Nephron progenitor cell (in vitro differentiated cells): ENCODE results near the gene ZDHHC7.
A peak's percentile ranks its signal among the peaks of the same experiment; 100 is the strongest.

ENCODE experiments used
- DNase-seq: peaks from one replicate; pipeline ENCODE4 v3.0.0; 2021
- H3K27ac Mint-ChIP-seq: 2 replicates; pipeline ENCODE4 v1.8.0; 2021; ENCODE audit warnings: mild to moderate bottlenecking, moderate library complexity, mixed read lengths
- H3K27me3 Mint-ChIP-seq: 2 replicates; pipeline ENCODE4 v1.8.0; 2021; ENCODE audit warnings: mild to moderate bottlenecking, low read depth, mixed read lengths; ENCODE audit not compliant: poor library complexity
- H3K36me3 Mint-ChIP-seq: 2 replicates; pipeline ENCODE4 v1.8.0; 2021; ENCODE audit warnings: low read depth, mixed read lengths
- H3K4me1 Mint-ChIP-seq: 2 replicates; pipeline ENCODE4 v1.8.0; 2021; ENCODE audit warnings: mixed read lengths
- H3K4me3 Mint-ChIP-seq: 2 replicates; pipeline ENCODE4 v1.8.0; 2021; ENCODE audit warnings: mild to moderate bottlenecking, moderate library complexity, mixed read lengths
- H3K9me3 Mint-ChIP-seq: 2 replicates; pipeline ENCODE4 v1.8.0; 2021; ENCODE audit warnings: mild to moderate bottlenecking, moderate library complexity, mixed read lengths
- TF ChIP-seq, protein P1 (sequence below): fragments of 200-600 bp; sonication (generic); IDR thresholded peaks from 2 replicates; pipeline ENCODE4 v1.5.0; 2021; ENCODE audit warnings: antibody characterized with exemption

The ZDHHC7 gene

GRCh38 chr16:85010446-85010930 is 847 bp downstream of the ZDHHC7 start:
- Mint-ChIP-seq H3K4me3 (peak overlapping the region; percentile 95), H3K36me3 (peaks cover 5% of the 10 kb centered on the region), H3K27me3 (peaks cover 8% of the 10 kb centered on the region)

GRCh38 chr16:85008271-85008670 is 3.1 kb downstream of the ZDHHC7 start:
- peaks cover 77% of the 10 kb centered on the region for H3K4me1 Mint-ChIP-seq
- no peaks in the 10 kb centered on the region for H3K9me3 Mint-ChIP-seq
- DNase-seq = no peak
- peaks cover 8% of the 10 kb centered on the region for H3K27me3 Mint-ChIP-seq
- TF ChIP-seq, protein P1, sequence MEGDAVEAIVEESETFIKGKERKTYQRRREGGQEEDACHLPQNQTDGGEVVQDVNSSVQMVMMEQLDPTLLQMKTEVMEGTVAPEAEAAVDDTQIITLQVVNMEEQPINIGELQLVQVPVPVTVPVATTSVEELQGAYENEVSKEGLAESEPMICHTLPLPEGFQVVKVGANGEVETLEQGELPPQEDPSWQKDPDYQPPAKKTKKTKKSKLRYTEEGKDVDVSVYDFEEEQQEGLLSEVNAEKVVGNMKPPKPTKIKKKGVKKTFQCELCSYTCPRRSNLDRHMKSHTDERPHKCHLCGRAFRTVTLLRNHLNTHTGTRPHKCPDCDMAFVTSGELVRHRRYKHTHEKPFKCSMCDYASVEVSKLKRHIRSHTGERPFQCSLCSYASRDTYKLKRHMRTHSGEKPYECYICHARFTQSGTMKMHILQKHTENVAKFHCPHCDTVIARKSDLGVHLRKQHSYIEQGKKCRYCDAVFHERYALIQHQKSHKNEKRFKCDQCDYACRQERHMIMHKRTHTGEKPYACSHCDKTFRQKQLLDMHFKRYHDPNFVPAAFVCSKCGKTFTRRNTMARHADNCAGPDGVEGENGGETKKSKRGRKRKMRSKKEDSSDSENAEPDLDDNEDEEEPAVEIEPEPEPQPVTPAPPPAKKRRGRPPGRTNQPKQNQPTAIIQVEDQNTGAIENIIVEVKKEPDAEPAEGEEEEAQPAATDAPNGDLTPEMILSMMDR = no peak
- H3K4me3 Mint-ChIP-seq = no peak overlapping the region
- H3K36me3 Mint-ChIP-seq = peaks cover 5% of the 10 kb centered on the region
- no peak overlapping the region for H3K27ac Mint-ChIP-seq

More at GRCh38 chr16:85010446-85010930, 847 bp downstream of the ZDHHC7 start:
- TF ChIP-seq, protein P1 = no peak
- Mint-ChIP-seq H3K27ac (peak overlapping the region; percentile 94), H3K4me1 (peaks cover 64% of the 10 kb centered on the region), H3K9me3 (no peaks in the 10 kb centered on the region)
- DNase-seq = no peak

- no peaks in the 10 kb centered on the region for H3K9me3 Mint-ChIP-seq
- H3K4me3 Mint-ChIP-seq = no peak overlapping the region
- DNase-seq = no peak
- TF ChIP-seq, protein P1 = no peak
- H3K27ac Mint-ChIP-seq = peak overlapping the region; percentile 21
- H3K4me1 Mint-ChIP-seq = peaks cover 83% of the 10 kb centered on the region
- peaks cover 8% of the 10 kb centered on the region for H3K27me3 Mint-ChIP-seq
- H3K36me3 Mint-ChIP-seq = peaks cover 5% of the 10 kb centered on the region
Measured at GRCh38 chr16:85007496-85008214, 3.7 kb downstream of the ZDHHC7 start.

DNA sequence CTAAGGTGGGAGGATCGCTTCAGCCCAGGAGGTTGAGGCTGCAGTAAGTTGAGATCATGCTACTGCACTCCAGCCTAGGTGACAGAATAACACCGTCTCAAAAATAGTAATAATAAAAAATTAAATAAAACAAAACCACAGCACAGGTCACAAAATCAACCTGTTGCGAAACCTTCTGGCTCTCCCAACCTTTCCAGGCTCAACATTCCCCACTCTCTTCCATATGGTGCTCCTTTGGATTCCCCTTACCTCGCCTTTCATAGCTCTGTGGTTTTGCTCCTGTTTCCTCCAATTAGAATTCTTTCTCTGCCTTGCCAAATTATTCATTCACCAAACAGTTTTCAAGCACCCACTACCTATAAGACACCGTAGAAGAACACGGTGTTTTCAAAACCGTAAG is 4.7 kb downstream of the ZDHHC7 start:
- Mint-ChIP-seq H3K9me3 (no peaks in the 10 kb centered on the region), H3K36me3 (peaks cover 5% of the 10 kb centered on the region), H3K27me3 (peaks cover 6% of the 10 kb centered on the region), H3K4me1 (peaks cover 84% of the 10 kb centered on the region), H3K27ac (no peak overlapping the region), H3K4me3 (no peak overlapping the region)
- no peak for DNase-seq
- TF ChIP-seq, protein P1 = no peak

DNA sequence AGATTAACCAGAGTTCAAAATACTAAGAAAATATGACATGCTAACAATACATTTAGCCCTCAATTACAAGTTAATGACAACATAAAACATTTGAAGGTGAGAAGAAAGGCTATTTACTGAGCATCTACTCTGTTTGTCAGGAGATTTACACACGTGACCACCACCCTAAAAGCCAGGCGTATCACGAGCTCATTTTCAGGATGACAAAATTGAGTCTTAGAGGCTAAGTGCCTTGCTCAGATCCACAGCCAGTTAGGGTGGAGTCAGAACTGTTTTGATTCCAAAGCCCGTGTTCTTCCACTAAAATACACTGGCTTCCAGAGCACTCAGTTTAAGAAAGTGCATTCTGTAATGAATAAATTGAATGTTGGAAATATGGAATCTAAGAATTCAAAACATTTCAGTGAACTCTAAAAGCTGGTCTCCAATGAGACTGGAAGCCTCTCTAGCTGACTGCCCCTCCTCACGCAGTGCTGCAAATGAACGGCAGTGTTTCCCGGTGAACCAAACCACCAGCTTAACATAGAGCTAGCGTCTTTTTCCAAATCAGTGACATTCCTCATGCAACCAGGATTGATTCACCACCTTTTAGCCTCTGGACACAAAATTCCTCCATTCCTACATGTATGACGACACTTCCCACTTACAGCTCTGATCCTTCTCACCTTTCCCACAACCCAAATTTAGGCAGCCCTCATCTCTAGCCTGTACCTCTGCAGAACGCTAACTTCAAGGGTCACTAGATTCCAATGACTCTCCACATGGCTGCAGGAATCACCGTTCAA is 5.9 kb downstream of the ZDHHC7 start:
- Mint-ChIP-seq H3K27ac (peak overlapping the region; percentile 1), H3K9me3 (no peaks in the 10 kb centered on the region), H3K4me1 (peaks cover 87% of the 10 kb centered on the region), H3K36me3 (peaks cover 5% of the 10 kb centered on the region), H3K4me3 (no peak overlapping the region), H3K27me3 (peaks cover 3% of the 10 kb centered on the region)
- TF ChIP-seq, protein P1 = no peak
- no peak for DNase-seq
